OCI-LY3 (cell line): Measurements from ENCODE around the gene PACSIN2.

ENCODE experiments used
- H2AFZ ChIP-seq: fragments of 200-600, 300-600 bp; shearing (Covaris generic); 2 replicates; pipeline ENCODE4 v1.6.0; 2014; ENCODE audit warnings: antibody characterized with exemption, low read depth, low read length
- H3K27ac ChIP-seq: fragments of 200-600, 300-600 bp; sonication (generic); 2 replicates; pipeline ENCODE4 v1.5.1; 2014; ENCODE audit warnings: mild to moderate bottlenecking, low read length, moderate library complexity, mixed read lengths
- H3K27me3 ChIP-seq: fragments of 200-600, 300-600 bp; sonication (generic); 2 replicates; pipeline ENCODE4 v1.6.1; 2014; ENCODE audit warnings: low read depth, low read length, mixed read lengths
- H3K36me3 ChIP-seq: fragments of 200-600, 300-600 bp; sonication (generic); replicated peaks from 2 replicates; pipeline ENCODE3; 2014; ENCODE audit warnings: low read depth, low read length, mixed read lengths
- H3K4me1 ChIP-seq: fragments of 300-600, 200-600 bp; sonication (generic); 2 replicates; pipeline ENCODE4 v1.6.1; 2014; ENCODE audit warnings: low read length, mixed read lengths
- H3K4me2 ChIP-seq: fragments of 200-600, 300-600 bp; sonication (generic); 2 replicates; pipeline ENCODE4 v1.6.1; 2014; ENCODE audit warnings: low read length, mixed read lengths
- H3K4me3 ChIP-seq: fragments of 300-600, 200-600 bp; sonication (generic); 2 replicates; pipeline ENCODE4 v1.5.1; 2014; ENCODE audit warnings: antibody characterized with exemption, mild to moderate bottlenecking, low read length, moderate library complexity
- H3K79me2 ChIP-seq: fragments of 300-600, 200-600 bp; shearing (Covaris generic); 2 replicates; pipeline ENCODE4 v1.6.1; 2014; ENCODE audit warnings: mild to moderate bottlenecking, low read length, mixed read lengths
- H3K9ac ChIP-seq: fragments of 300-600, 200-600 bp; shearing (Covaris generic); 2 replicates; pipeline ENCODE4 v1.6.0; 2014; ENCODE audit warnings: mild to moderate bottlenecking, low read length, moderate library complexity
- H3K9me3 ChIP-seq: fragments of 200-600, 300-600 bp; shearing (Covaris generic); 2 replicates; pipeline ENCODE4 v1.6.1; 2014; ENCODE audit warnings: low read length, mixed read lengths; ENCODE audit not compliant: insufficient read depth
- H4K20me1 ChIP-seq: fragments of 200-600, 300-600 bp; sonication (generic); 2 replicates; pipeline ENCODE4 v1.6.1; 2016; ENCODE audit warnings: low read length, mixed read lengths; ENCODE audit not compliant: insufficient read depth
- EZH2phosphoT487 ChIP-seq: fragments of 200-600 bp; shearing (Covaris generic); IDR thresholded peaks from 2 replicates; pipeline ENCODE4 v1.6.1; 2018; ENCODE audit warnings: antibody characterized with exemption, mixed run types, low read depth
- TF ChIP-seq, protein P1 (sequence below): fragments of 200-600, 300-600 bp; sonication (generic); IDR thresholded peaks from 2 replicates; pipeline ENCODE4 v1.5.1; 2014; ENCODE audit warnings: antibody characterized with exemption, low read length, low read depth

The PACSIN2 gene

DNA sequence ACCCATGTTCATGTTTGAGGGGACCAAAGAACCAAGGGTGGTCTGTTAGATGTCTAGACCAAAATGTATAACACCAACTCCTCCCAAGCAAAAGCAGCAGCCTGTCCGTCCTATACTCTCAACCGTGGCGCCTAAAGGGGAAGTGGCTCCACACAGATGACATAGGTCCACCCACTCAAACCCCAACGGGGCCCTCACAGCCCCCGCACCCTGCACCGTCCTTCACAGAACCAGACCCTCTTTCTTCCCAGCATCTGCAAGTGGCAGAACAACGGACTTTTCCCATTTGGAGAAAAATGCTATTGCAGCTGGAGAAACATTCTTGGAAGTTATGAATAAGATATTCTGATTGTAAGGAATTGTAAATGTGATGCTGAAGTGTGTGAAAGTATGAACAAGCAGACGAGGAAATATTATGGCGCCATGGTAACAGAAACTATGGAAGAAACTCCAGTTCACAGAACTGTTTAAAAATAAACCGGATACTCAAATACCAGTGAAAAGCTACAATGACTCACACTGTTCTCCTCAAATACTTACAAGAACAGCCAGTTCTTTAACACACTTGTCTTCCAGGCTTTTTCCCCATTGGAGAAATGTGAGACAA is 81.4 kb downstream of the PACSIN2 start:
- Histone ChIP-seq H4K20me1 (no peaks in the 10 kb centered on the region), H3K27ac (peak overlapping the region; percentile 93), H3K4me2 (peak overlapping the region; percentile 80), H3K9ac (peak overlapping the region; percentile 68), H3K9me3 (no peaks in the 10 kb centered on the region), H2AFZ (no peak overlapping the region), H3K36me3 (no peaks in the 10 kb centered on the region), H3K79me2 (peaks cover 71% of the 10 kb centered on the region), H3K4me1 (peaks cover 90% of the 10 kb centered on the region), H3K27me3 (no peaks in the 10 kb centered on the region), H3K4me3 (peak overlapping the region; percentile 67)
- TF ChIP-seq EZH2phosphoT487, result no peak
- TF ChIP-seq, protein P1, sequence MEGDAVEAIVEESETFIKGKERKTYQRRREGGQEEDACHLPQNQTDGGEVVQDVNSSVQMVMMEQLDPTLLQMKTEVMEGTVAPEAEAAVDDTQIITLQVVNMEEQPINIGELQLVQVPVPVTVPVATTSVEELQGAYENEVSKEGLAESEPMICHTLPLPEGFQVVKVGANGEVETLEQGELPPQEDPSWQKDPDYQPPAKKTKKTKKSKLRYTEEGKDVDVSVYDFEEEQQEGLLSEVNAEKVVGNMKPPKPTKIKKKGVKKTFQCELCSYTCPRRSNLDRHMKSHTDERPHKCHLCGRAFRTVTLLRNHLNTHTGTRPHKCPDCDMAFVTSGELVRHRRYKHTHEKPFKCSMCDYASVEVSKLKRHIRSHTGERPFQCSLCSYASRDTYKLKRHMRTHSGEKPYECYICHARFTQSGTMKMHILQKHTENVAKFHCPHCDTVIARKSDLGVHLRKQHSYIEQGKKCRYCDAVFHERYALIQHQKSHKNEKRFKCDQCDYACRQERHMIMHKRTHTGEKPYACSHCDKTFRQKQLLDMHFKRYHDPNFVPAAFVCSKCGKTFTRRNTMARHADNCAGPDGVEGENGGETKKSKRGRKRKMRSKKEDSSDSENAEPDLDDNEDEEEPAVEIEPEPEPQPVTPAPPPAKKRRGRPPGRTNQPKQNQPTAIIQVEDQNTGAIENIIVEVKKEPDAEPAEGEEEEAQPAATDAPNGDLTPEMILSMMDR, result no peak

DNA sequence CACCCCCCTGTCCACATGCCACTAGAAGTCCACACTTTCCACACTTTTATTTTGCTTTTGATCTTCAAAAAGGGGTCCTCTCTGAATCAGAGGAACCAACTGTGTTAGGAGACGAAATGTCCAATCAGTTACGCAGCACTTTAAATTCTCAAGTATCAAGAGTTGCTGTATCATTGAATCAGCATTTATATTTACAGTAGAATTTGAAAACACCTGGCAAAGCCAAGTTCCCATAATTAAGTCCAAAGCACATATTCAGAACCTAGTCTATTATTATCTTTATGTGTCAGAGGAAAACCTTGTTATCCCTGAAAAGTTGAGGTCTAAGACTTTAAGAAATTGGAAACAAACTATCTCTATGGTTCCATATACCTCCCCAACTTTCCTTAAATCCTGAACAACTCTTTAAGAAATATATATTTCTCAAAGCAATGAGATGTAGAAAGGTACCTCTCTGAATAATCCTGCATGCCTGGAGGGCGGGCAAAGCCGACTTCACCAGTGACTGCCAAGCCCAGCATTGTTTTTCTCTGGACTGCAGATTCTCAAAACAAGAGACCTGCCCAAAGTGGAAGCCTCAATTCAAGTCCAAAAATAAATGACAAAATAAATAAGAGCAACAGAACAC is 82.0 kb downstream of the PACSIN2 start:
- H2AFZ ChIP-seq, result no peak overlapping the region
- no peaks in the 10 kb centered on the region for H3K9me3 ChIP-seq
- H3K4me3 ChIP-seq, result peak overlapping the region; percentile 67
- H3K4me1 ChIP-seq, result peaks cover 94% of the 10 kb centered on the region
- no peaks in the 10 kb centered on the region for H3K36me3 ChIP-seq
- H3K27me3 ChIP-seq, result no peaks in the 10 kb centered on the region
- 0 out of 2 replicates have a peak, but pooled peaks cover 5% of the 10 kb centered on the region for H4K20me1 ChIP-seq
- H3K4me2 ChIP-seq, result peak overlapping the region; percentile 80
- peaks cover 77% of the 10 kb centered on the region for H3K79me2 ChIP-seq
- peak overlapping the region; percentile 68 for H3K9ac ChIP-seq
- no peak for TF ChIP-seq EZH2phosphoT487
- TF ChIP-seq, protein P1, result no peak
- H3K27ac ChIP-seq, result peak overlapping the region; percentile 93

DNA sequence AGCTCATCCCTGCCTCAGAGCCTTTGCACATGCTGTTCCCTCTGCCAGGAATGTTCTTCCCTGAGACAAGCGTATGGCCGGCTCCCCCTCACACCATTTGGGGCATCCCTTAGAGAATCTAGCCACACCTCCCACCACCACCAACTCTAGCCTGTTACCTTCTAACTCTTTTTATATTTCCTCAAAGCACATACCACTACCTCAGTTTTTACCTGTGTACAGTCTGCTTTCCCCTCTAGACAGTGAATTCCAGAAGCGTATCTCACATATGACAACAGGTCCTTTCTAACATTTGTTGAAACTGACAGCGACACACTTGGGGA is 82.8 kb downstream of the PACSIN2 start:
- Histone ChIP-seq H2AFZ (no peak overlapping the region), H4K20me1 (0 out of 2 replicates have a peak, but pooled peaks cover 7% of the 10 kb centered on the region), H3K9me3 (no peaks in the 10 kb centered on the region), H3K79me2 (peaks cover 79% of the 10 kb centered on the region), H3K27ac (peak overlapping the region; percentile 93), H3K4me2 (peak overlapping the region; percentile 80), H3K9ac (peak overlapping the region; percentile 68), H3K36me3 (no peaks in the 10 kb centered on the region), H3K27me3 (no peaks in the 10 kb centered on the region), H3K4me1 (peaks cover 88% of the 10 kb centered on the region), H3K4me3 (peak overlapping the region; percentile 67)
- TF ChIP-seq EZH2phosphoT487, result no peak
- TF ChIP-seq, protein P1, result no peak

DNA sequence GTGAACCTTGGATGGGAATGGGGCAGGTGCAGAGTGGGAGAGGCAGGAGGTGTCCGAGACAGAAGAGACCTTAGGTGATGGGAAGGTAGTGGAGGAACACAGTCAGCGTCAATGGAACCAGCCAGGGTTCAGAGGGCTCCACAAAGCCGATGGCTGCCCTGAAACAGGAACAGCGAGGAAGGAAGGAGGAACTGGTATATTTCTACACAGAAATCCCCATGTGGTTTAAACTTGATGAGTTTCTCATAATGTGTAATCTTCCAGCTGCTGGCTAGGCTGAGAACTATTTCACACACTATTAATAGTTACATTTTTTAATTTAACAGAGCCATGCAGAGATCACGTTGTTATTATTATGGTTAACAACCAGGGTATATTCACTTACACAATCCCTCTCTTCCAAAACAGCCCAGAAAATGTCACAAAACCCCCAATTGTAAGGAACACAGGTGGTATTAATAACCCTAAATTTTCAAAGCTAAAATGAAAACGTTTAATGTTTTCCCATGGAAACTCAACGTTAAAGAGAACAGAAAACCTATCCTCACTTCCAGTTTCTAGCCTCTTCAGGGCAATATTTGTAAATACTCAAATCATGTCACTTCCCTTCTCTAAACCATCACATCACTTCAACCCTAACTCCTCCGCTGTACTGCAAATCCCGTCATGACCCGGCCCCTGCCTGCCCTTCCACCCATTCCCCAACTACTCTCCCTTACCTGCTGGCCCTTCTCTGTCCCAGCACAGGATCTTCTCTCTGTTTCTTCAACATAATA is 83.3 kb downstream of the PACSIN2 start:
- H3K4me2 ChIP-seq, result peak overlapping the region; percentile 80
- H3K27me3 ChIP-seq, result no peaks in the 10 kb centered on the region
- peak overlapping the region; percentile 93 for H3K27ac ChIP-seq
- no peak overlapping the region for H2AFZ ChIP-seq
- H3K4me3 ChIP-seq, result peak overlapping the region; percentile 67
- no peaks in the 10 kb centered on the region for H3K36me3 ChIP-seq
- H4K20me1 ChIP-seq, result 0 out of 2 replicates have a peak, but pooled peaks cover 7% of the 10 kb centered on the region
- H3K9me3 ChIP-seq, result no peaks in the 10 kb centered on the region
- H3K9ac ChIP-seq, result peak overlapping the region; percentile 74
- no peak for TF ChIP-seq EZH2phosphoT487
- TF ChIP-seq, protein P1, result no peak
- H3K4me1 ChIP-seq, result peaks cover 83% of the 10 kb centered on the region
- peaks cover 79% of the 10 kb centered on the region for H3K79me2 ChIP-seq
